GM18498 (cell line): ENCODE data around the gene EIF5A.

ENCODE experiments used
- ATAC-seq: cut with Tn5 transposase; IDR thresholded peaks from one replicate; pipeline ENCODE4 v1.9.1; 2021; ENCODE audit warnings: mild to moderate bottlenecking, moderate library complexity; ENCODE audit not compliant: unreplicated experiment

The EIF5A gene

DNA sequence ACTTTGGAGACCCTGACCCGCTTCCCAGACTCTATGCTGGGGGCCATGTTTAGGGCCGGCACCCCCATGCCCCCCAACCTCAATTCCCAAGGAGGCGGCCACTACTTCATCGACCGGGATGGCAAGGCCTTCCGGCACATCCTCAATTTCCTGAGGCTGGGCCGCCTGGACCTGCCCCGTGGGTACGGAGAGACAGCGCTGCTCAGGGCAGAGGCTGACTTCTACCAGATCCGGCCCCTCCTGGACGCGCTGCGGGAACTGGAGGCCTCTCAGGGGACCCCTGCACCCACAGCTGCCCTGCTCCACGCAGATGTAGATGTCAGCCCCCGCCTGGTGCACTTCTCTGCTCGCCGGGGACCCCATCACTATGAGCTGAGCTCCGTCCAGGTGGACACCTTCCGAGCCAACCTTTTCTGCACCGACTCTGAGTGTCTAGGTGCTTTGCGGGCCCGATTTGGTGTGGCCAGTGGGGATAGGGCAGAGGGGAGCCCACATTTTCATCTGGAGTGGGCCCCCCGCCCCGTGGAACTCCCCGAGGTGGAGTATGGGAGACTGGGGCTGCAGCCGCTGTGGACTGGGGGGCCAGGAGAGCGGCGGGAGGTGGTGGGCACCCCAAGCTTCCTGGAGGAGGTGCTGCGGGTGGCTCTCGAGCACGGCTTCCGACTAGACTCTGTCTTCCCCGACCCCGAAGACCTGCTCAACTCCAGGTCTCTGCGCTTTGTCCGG is 45.6 kb downstream of the EIF5A start:
- ATAC-seq: no peak

DNA sequence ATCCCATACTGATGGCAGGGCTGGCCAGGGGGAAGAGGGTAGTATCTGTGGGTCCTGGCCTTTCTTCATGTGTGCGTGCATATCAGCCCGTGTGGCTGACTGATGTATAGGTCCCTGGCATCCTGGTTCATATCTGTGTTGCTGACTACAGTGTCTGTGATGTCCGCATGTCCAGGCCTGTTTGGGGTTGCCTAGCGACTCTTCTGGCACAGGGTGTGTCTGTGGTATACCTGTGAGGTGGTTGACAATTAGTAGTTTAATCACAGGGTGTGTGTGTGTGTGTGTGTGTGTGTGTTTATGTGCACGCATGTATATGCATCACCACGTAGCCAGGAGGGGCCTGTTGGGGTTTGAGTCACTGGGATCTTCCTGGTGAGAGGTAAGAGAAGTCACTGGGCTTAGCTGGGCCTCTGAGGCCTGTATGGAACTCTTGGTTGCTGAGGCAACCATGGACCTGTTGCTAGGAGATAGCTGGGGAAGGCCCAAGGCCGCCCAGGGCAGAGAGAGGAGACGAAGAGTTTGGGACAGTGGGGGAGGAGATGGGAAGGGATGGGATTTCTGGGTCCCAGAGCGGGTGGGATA is 46.9 kb downstream of the EIF5A start:
- ATAC-seq: no peak

DNA sequence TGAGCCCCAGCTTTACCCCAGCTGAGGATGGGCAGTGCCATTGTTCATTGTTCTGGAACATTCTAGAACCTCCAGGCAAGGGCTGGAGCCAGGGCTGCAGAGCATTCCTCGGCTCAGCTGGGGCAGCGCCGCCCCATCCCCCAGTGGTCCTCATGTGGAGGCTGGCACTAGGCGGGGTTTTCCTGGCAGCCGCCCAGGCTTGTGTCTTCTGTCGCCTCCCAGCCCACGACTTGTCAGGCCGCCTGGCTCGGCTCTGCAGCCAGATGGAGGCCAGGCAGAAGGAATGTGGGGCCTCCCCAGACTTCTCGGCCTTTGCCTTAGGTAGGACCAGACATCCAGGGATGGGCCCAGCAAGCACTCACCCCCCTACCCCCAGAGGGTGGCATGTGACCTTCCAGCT is 47.6 kb downstream of the EIF5A start, which contains the start of gene TMEM95:
Gene TMEM95 (plus strand): TSS at position 104 of the 400 bp plus-strand sequence. CDS start 49 bp downstream, at position 153.
- no peak for ATAC-seq

- ATAC-seq: no peak
Measured at GRCh38 chr17:7355573-7355972, 48.1 kb downstream of the EIF5A start.

- ATAC-seq: no peak
Measured at GRCh38 chr17:7356072-7356549, 48.7 kb downstream of the EIF5A start.

GRCh38 chr17:7356756-7357155 is 49.3 kb downstream of the EIF5A start:
- ATAC-seq: no peak

DNA sequence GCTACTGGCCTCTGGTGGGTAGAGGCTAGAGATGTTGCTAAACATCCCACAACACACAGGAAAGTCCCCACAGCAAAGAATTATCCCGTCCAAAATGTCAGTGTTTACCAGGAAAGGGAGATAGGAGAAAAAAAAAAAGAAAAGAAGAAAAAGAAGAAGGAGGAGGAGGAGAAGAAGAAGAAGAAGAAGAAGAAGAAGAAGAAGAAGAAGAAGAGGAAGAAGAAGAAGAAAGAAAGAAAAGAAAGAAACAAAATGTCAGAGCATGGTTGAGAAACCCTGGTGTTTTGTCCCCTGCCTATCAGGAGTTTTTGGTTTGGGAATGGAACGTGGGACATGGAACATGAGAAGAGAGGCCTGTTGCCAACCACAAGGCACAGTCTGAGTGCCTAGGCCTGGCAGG is 50.0 kb downstream of the EIF5A start:
- no peak for ATAC-seq

DNA sequence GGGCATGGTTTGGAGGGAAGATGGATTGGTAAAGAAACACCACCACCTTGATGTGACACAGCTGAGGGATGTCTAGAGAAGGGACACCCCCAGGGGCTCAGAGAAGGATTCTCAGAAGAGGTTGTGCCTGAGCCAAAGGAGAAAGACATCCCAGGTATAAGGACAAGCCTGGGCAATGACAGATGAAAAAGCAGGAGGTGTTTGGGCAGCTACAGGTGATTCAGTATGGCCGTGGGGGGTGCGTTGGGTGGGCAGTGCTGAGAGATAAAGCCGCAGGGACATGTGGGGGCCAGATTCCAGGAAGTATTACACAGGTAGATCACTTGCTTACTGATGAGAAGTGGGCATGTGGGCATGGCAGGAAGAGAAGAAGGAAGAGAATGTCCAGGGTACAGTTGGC is 54.5 kb downstream of the EIF5A start:
- ATAC-seq: no peak
